Mesothelial cell of epicardium (in vitro differentiated cells): ENCODE data around the gene CCDC8. TPM values are rescaled to one million over a fixed set of nuclear protein-coding genes. Genes with fewer than 3 reads are reported as not detected.

Experiments used
- DNase-seq, 2 experiments: peaks; one replicate each; pipeline ENCODE4 v3.0.0; 2021; ENCODE audit warnings: low spot score in 2 of 2; ENCODE audit not compliant: unreplicated experiment in 2 of 2
- H3K27ac Mint-ChIP-seq: 2 replicates; pipeline ENCODE4 v1.8.0; 2021; ENCODE audit warnings: mixed read lengths
- H3K27me3 Mint-ChIP-seq: 2 replicates; pipeline ENCODE4 v1.8.0; 2021; ENCODE audit warnings: low read depth, mixed read lengths
- H3K36me3 Mint-ChIP-seq: 2 replicates; pipeline ENCODE4 v1.8.0; 2021; ENCODE audit warnings: mixed read lengths
- H3K4me1 Mint-ChIP-seq: 2 replicates; pipeline ENCODE4 v1.8.0; 2021; ENCODE audit warnings: mixed read lengths
- H3K4me3 Mint-ChIP-seq: 2 replicates; pipeline ENCODE4 v1.8.0; 2021; ENCODE audit warnings: mild to moderate bottlenecking, moderate library complexity, mixed read lengths
- H3K9me3 Mint-ChIP-seq: 2 replicates; pipeline ENCODE4 v1.8.0; 2021; ENCODE audit warnings: mixed read lengths
- CTCF ChIP-seq: fragments of 200-600 bp; sonication (generic); IDR thresholded peaks from one replicate; pipeline ENCODE4 v1.5.0; 2021; ENCODE audit warnings: antibody characterized with exemption; ENCODE audit not compliant: unreplicated experiment
- total RNA-seq: library from RNA; stranded (reverse); gene quantifications from 3 replicates; pipeline ENCODE4 v1.2.1, GENCODE V29; 2021

Gene CCDC8
- total RNA-seq, 1 donor from 2014 or later, result 50.7 TPM

GRCh38 chr19:46365561-46365960, 47.8 kb downstream of the CCDC8 start:
- DNase-seq, result no peak
- peaks cover 23% of the 10 kb centered on the region for H3K36me3 Mint-ChIP-seq
- no peak overlapping the region for H3K27ac Mint-ChIP-seq
- no peaks in the 10 kb centered on the region for H3K27me3 Mint-ChIP-seq
- no peak for TF ChIP-seq CTCF
- no peaks in the 10 kb centered on the region for H3K4me1 Mint-ChIP-seq
- H3K9me3 Mint-ChIP-seq, result no peaks in the 10 kb centered on the region
- no peak overlapping the region for H3K4me3 Mint-ChIP-seq

GRCh38 chr19:46364359-46364758, 49.0 kb downstream of the CCDC8 start:
- Mint-ChIP-seq H3K4me3 (no peak overlapping the region), H3K27me3 (no peaks in the 10 kb centered on the region), H3K9me3 (no peaks in the 10 kb centered on the region), H3K27ac (no peak overlapping the region), H3K4me1 (no peaks in the 10 kb centered on the region), H3K36me3 (peaks cover 23% of the 10 kb centered on the region)
- no peak for DNase-seq
- no peak for TF ChIP-seq CTCF

- no peaks in the 10 kb centered on the region for H3K27me3 Mint-ChIP-seq
- peak overlapping the region; percentile 8 for H3K27ac Mint-ChIP-seq
- TF ChIP-seq CTCF, result no peak
- no peaks in the 10 kb centered on the region for H3K9me3 Mint-ChIP-seq
- no peaks in the 10 kb centered on the region for H3K4me1 Mint-ChIP-seq
- DNase-seq, result no peak
- H3K4me3 Mint-ChIP-seq, result no peak overlapping the region
- peaks cover 24% of the 10 kb centered on the region for H3K36me3 Mint-ChIP-seq
Observed at GRCh38 chr19:46361915-46362314, 51.4 kb downstream of the CCDC8 start.

Other genes starting within 250 kb of the CCDC8 start
- gene IGFL1, start 183.8 kb downstream of the CCDC8 start, total RNA-seq, result 0.29 TPM in 1 of 3 replicates, not detected in the others
- gene HIF3A, start 116.5 kb downstream of the CCDC8 start, total RNA-seq, result 164 to 175 TPM (median 165 TPM) in 3 replicates
- 80.6 to 86.4 TPM (median 85.2 TPM) in 3 replicates for gene PPP5C, start 66.5 kb downstream of the CCDC8 start, total RNA-seq
- gene PNMA8C, start 15.4 kb upstream of the CCDC8 start, total RNA-seq, result 0.49 to 0.79 TPM (median 0.73 TPM) in 3 replicates
- 25.8 to 27.4 TPM (median 25.9 TPM) in 3 replicates for gene PNMA8A, start 58.0 kb upstream of the CCDC8 start, total RNA-seq
- gene PNMA8B, start 82.3 kb upstream of the CCDC8 start, total RNA-seq, result 3.0 to 3.2 TPM (median 3.1 TPM) in 3 replicates
- gene CALM3, start 187.8 kb upstream of the CCDC8 start, total RNA-seq, result 231 to 233 TPM (median 231 TPM) in 3 replicates
- gene PTGIR, start 211.5 kb upstream of the CCDC8 start, total RNA-seq, result 5.0 to 6.2 TPM (median 5.9 TPM) in 3 replicates
- gene GNG8, start 222.6 kb upstream of the CCDC8 start, total RNA-seq, result 7.6 to 13.7 TPM (median 12.2 TPM) in 3 replicates
- gene DACT3, start 247.6 kb upstream of the CCDC8 start, total RNA-seq, result 48.4 to 50.4 TPM (median 48.8 TPM) in 3 replicates